GM18909 (cell line): Measurements from ENCODE around the gene HOXA3.
A peak's percentile ranks its signal among the peaks of the same experiment; 100 is the strongest.

ENCODE experiments used
- ATAC-seq: cut with Tn5 transposase; IDR thresholded peaks from one replicate; pipeline ENCODE4 v1.9.1; 2021; ENCODE audit warnings: mild to moderate bottlenecking; ENCODE audit not compliant: unreplicated experiment, poor library complexity

HOXA3 gene

GRCh38 chr7:27157702-27158431, 5.5 kb upstream of the HOXA3 start:
- ATAC-seq, result no peak

DNA sequence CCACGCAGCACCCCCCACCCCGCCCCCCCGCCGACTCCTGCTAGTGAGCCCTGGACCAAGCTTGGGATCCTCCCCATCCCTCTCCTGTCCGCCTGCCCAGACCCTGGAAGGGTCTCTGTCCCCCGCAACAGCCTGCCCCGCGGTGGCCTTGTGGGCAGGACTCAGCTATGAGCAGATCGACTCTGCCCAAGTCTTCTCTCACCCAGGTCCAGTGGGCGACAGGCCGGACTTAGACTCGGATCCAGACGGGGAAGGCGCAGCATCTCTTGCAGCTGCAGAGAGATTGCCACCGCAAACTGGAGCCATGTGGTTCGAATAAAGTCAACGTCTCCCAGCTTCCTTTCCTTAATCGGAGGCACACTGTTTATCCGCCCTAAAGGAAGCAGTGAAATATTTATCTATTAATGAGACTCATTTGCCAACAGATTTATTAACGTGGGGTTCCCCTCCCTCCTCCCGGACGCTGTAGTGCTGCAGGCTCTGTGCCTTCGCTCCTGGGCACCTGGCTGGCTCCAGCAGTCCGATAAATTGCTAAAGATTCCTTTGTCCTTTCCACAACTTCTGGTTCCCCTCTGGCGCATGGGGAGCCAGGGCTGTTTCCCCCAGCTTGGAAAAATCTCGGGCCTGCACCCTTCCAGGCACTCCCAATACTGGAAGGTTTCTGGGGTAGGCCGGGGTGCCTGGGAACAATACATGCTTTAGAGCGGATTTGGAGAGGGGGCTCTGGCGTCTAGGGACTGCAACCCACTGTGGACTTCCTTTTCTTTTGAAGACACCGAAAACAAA, 4.7 kb upstream of the HOXA3 start:
- no peak for ATAC-seq

GRCh38 chr7:27156508-27156898, 4.1 kb upstream of the HOXA3 start, which contains the start of gene HOXA7:
TSS of gene HOXA7 (minus strand) at chr7:27156675. CDS start at chr7:27156545, 130 bp downstream.
- no peak for ATAC-seq

DNA sequence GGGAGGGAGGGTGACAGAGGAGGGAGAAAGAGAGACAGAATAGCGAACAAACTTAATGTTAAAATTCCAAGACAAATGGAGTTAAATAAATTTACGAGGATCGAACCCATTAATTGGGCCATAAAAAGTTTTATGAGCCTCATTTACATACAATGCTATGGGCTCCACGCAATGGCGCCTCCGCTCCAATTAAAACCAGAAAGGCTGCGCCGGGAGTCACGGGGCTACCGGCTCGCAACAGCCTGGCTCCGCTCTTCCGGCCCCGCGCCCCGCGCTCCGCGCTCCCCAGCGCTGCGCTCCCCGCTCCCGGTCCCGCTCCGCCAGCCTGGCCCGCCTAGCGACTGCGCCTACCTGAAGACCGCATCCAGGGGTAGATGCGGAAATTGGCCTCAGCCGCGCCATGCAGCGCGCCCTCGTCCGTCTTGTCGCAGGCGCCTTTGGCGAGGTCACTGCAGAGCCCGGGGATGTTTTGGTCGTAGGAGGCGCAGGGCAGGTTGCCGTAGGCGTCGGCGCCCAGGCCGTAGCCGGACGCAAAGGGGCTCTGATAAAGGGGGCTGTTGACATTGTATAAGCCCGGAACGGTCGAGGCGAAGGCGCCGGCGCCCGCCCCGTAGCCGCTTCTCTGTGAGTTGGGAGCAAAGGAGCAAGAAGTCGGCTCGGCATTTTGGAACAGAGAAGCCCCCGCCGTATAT, 3.6 kb upstream of the HOXA3 start:
- no peak for ATAC-seq

DNA sequence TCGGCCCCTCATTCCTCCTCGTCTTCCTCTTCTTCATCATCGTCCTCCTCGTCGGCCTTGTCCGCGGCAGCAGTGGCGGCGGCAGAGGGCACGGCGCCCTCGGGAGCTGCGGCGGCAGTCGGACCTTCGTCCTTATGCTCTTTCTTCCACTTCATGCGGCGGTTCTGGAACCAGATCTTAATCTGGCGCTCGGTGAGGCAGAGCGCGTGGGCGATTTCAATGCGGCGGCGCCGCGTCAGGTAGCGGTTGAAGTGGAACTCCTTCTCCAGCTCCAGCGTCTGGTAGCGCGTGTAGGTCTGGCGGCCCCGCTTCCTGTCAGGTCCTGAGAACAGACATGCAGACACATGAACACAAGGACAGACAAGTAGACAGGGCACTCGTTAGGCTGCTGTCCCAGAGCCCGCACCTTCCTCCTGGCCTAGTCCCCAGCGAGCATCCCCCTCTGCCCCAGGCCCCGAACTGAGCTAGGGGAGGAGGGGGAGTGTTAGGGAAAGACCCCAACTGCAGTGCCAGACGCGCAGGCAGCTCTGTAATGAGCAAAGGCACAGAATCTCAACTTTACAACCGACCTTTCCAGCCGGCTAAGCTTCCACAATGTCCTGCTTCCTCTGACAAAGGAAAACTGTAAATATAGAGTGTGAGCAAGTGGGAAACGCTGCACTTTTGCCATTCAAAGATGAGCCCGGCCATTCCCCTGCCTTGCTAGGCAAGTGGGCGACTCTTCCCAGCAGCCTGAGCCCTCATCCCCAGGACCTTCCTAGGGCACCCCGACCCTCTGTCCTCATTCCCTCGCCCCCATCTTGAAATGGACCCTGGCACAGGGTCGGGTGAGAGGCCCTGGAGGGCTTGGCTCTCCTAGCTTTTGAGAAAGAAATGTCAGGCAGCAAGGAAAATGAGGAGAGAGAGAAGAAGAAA, 2.8 kb upstream of the HOXA3 start:
- ATAC-seq, result no peak

DNA sequence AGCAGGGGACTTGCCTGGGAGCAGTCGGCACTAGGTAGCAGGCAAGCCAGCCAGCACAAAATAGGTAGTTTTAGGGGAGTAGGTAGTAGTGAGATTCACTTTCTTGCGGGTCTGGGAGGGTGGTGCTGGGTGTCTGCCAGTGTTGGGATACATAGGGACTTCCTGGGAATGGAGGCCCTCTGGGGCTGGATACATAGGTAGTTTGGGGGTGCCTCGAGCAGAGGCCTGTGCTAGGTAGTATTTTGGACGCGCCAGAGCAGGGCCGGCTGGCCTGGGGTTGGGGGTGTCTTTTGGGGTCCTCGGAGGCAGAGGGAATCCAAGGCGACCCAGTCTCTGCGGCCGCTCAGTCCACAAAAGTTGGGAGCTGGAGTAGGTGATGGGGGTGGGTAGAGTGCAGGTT, 2.0 kb upstream of the HOXA3 start:
- ATAC-seq, result no peak

GRCh38 chr7:27153526-27153925, 1.1 kb upstream of the HOXA3 start:
- ATAC-seq, result no peak

DNA sequence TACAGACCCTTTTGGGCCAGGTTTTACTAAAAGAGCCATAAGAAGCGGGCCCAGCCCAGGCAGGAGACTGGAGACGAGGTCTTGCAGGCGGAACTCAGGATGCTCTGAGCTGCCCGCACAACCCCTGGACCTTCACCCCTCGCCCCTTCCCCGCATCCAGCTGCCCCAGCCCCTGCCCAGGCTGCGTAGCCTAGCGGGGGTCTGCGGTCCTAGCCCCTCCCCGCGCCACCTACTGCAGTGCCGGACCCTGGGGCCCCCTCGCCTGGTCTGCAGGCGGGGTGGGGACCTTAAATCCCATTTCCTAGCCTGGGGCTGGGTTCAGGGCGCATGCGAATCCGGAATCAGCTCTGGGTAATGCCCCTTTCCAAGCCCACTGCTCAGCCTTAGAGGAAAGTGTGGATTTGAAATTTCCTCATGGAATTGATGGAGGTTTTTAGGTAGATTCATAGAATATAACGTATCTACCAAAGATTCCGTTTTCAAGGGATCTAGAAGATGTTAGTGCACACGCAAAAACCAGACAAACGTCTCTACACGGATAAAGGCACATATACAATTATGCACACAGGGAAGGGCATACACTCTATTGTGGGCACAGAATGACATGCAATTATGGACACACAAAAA, 546 bp upstream of the HOXA3 start:
- no peak for ATAC-seq

- no peak for ATAC-seq
Observed at GRCh38 chr7:27151341-27151930, 947 bp downstream of the HOXA3 start.

- peak; percentile 85 for ATAC-seq
Observed at GRCh38 chr7:27150568-27151340, 1.6 kb downstream of the HOXA3 start.

DNA sequence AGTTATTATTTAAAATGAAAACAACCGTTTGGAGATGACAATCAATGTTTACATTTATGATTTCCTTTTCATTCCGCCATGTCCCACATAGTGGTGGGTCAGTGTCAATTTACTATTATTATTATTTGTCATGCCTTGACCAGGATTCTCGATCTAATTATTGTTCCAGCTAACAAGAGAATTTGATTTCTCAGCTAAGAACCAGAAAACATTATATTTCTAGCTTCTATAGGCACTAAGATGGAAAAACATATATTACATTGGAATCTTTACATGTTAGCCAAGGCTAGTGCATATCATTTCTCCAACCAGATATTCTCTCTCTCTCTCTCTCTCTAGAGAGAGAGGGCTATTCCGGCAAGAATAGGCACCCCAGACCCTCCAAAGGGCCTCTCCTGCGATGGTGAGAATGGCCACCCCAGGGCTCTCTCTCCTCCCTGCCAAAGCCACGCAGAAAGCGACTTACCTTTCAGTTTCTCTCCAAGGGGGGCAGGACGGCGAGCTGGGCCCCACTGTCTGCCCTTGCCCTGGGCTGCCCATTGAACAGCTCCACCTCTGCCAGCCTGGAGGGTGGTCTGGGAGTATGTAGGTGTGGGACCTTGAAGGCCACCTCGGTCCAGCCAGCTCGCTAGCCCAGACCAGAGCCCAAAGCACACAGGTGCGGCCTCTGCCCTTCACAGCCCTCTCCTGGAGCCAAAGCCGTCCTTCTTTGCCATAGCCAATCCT, 2.4 kb downstream of the HOXA3 start:
- no peak for ATAC-seq

DNA sequence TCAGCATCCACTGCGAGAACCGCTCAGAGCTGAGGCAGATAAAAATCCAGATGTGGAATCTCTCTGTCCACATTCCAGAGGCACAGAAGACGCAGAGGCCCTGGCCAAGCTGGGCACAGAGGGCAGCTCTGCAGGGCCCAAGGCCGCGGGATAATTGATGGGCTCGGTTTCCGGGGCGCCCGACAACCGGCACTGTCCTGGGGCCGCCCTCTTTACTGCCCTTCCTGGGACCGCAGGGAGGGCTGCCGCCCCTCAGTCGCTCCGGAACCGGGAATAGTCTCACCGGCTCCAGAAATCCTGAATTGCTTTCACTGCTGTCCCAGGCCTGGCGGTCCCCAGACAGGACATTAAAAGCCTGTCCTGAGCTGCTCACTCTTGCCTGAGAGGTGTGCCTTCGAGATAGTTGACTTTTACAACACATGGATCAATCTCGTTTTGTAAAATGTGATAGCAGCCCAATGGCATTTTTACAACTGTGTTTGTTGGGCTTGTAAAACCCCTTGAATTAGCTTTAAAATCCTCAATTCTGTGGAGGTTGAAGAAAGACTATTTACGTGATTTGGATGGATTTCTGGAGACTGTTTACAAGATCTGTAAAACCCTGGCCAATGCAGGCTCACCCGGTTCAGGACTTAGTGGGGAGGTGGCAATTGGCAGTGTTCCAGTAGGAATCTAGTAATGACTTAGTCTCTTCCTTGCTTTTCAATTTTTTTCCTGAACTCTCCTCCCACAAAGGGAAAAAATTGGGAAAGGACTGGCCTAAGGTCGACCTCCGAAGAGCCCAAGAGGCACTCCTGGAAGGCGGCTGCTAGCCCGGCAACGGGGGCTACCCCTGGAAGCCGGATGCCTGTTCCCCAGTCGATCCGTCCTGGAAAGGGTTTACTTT, 3.4 kb downstream of the HOXA3 start:
- no peak for ATAC-seq

GRCh38 chr7:27148031-27148755, 4.2 kb downstream of the HOXA3 start:
- no peak for ATAC-seq

GRCh38 chr7:27147199-27148030, 5.0 kb downstream of the HOXA3 start, which contains the start of gene HOXA6:
TSS of gene HOXA6 (minus strand) at chr7:27147774. CDS start at chr7:27147749, 25 bp downstream.
- no peak for ATAC-seq

DNA sequence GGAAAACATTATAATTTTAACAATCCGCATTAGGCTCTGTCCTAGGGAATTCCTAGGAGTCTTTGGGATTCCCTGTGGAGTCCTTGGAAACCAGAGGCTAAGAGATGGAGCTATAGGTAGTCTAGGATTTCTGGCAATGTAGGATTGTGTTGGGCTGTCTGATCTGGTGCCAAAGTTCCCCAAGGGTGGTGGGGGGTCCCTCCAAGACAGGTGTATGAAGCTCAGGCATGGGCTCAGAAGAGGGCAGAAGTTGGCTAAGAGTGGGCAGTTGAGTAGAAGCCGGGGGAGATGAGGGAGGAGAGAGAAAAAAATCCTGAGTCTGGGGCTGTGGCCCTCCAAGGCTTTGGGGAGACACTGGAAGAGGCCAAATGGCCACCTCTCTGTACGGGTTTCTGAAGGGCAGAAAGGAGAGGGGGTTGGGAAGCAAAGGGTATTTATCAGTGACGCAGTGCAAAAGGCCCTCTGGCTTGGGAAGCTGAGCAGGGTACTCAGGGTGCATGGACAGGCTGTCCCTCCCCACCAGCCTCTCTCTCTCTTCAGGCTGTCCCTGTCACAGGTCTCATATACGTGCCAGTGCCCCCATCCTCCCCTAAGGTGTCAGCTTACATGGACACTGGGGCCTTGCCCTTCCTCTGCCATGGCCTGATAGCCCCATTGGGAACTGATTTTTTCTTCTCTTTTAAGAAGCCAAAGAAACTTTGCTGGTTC, 5.7 kb downstream of the HOXA3 start:
- no peak for ATAC-seq
